Suppressor macrophage treated with lipopolysaccharide for 4 hours (primary cell): ENCODE data around the gene RAB17.

Experiments used
- DNase-seq: peaks from one replicate; pipeline ENCODE4 v3.0.0-alpha.2; 2020

The RAB17 gene

DNA sequence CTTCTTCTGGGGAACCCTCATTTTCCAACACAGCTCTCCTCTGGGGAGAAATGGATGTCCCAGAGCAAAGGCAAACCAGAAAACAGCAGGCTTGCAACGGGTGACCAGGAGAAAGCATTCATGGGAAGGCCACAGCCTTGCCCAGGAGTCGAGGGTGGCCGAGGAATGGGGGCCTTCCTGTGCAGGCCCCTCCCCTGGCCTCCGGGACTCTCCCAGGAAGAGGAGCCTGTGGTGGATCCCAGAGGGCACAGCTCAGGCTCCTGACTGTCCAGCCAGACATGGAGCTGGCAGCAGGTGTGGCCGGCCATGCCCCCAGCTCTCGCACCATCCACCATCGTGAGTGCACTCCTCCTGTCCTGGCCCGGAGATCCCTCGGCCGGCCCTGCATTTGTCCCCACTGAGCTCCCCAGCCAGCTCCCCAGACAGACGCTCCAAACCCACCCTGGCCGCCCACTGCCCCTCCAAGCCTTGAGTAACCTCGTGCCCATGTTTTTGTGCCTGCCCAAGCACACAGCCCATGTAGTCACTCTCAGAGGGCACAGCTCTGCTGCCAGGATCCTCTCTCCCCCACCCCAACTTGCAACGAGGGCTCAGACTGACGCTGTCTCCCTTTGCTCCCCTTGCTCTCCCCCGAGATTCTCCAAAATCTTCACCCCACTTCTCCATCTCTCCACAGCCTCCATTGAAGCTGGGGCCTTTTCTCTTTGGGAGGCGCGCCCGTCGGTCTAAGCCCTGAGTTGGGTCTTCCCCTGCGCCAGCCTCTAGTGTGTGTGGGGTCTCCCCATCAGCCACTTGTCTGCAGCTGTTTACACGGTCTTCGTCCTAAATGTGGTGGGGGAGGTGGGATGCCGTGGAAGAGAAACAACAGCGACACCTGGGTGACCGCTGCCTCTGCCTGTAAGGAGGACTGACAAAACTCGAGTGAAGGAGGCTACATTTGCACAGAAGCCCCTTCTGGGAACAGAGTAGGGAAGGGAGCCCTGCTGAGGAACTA is 14.4 kb downstream of the RAB17 start:
- DNase-seq, result no peak

GRCh38 chr2:237574894-237575868 is 15.4 kb downstream of the RAB17 start:
- no peak for DNase-seq

GRCh38 chr2:237574467-237574866 is 16.1 kb downstream of the RAB17 start:
- no peak for DNase-seq

GRCh38 chr2:237573721-237574415 is 16.7 kb downstream of the RAB17 start:
- DNase-seq, result no peak

- DNase-seq, result no peak
Measured at GRCh38 chr2:237572742-237573101, 17.8 kb downstream of the RAB17 start.

DNA sequence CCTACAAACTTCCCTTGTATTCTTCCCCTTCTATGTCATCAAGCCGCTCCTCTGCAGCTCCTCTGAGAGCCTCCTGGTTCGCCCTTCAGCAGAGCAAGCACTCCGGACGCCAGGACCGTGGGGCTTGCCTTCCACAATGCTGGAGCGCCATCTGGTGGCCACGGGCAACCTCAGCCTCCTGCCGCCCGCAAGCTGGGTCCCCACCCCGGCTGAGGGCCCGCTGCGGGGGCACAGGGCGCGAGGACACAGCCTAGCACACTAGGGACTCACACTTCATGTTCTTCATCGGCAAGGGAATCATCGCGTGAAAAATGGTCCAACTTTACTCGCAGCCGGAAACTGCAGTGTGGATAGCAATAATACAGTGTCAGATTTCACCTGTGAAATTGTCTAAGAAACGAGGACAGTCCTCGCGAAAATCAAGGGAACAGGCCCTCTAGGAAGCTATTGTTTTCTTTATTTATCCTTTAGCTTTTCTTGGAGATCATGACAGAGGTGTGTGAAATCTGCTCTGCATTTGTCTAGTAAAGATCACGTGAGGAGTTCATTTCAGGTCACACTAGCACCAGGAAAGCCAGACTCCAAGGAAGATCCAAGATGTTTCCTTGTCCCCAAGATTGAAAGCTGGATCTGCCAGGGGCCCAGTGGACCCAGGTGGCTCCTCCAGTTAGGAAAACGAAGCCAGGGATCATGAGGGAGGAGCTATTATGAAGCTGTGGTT is 18.4 kb downstream of the RAB17 start:
- peak; percentile 95 for DNase-seq

GRCh38 chr2:237571551-237571950 is 19.0 kb downstream of the RAB17 start:
- no peak for DNase-seq

- no peak for DNase-seq
Measured at GRCh38 chr2:237570776-237571335, 19.7 kb downstream of the RAB17 start.

- DNase-seq, result no peak
Measured at GRCh38 chr2:237569896-237570295, 20.6 kb downstream of the RAB17 start.

DNA sequence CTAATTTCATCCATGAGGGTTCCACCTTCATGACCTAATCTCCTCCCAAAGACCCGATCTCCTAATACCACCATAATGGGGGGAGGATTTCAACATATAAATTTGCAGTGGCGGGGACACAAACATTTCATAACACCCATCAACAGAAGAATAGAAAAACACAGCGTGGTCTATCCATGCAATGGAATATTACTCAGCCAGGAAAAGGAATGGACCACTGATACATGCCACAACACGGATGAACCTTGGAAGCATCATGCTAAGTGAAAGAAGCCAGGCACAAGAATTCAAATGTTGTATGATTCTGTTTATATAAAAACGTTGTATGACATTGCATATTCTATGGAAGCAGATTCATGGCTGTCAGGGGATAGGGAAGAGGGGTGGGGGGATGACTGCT is 21.5 kb downstream of the RAB17 start:
- DNase-seq, result no peak

DNA sequence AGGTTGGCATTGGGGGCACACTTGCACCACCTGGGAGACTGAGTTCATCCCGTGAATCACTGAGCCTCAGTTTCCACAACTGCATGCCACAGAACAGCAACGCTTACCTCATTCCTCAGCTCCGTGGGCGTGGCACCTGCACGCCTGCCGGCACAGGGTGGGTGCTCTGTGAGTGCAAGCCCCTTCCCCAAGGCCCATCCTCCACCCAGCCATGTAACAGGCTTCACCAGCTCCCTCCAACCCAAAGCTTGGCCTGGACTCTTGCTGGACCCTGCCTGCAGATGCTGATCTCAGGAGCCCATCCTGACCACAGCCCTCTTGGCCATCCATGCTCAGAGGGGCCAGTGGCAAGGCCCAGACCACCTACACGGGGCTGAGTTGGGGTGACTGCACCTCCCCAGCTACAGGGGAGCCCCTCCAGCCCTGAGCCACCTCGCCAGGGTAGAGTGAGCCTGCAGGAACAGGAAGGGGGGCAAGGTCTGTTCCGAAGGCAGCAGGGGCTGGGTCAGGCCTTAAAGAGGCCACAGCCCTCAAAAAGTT is 22.3 kb downstream of the RAB17 start:
- DNase-seq, result no peak

DNA sequence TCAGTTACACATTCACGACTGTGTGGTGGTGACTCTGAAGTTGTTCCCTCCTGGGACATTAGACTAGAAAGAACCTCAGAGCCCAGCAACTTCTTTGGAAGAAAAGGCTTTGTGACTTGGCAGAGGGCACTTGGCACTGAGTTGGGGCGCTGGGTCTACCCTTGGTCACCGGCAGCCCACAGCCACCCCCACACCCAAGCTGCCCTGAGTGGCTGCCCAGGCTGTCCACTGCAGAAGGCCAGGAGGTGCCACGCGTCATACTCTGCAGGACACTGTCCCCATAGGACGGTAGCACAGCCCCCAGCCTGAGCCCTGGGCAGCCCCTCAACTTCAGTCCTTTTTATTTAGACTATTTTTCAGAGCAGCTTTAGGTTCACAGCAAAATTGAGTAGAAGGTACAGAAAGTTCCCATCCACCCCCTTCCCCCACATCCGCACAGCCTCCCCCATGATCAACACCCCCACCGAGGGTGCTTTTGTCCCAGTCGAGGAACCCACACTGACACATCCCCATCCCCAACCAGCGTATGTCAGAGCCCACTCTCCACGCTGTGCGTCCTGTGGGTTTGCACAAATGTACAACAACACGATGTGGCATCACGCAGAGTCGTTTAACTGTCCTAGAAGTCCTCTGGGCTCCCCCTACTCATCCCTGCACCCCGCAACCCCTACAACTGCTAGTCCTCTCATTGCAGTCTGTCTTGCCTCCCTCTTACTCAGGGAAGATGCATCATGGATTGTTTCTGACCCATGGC is 23.1 kb downstream of the RAB17 start:
- no peak for DNase-seq

- DNase-seq, result no peak
Measured at GRCh38 chr2:237566401-237567235, 23.9 kb downstream of the RAB17 start, which contains the start of gene PRLH. Gene PRLH, plus strand, starts transcription at chr2:237566574. Its CDS starts 0 bp downstream, at chr2:237566574.

DNA sequence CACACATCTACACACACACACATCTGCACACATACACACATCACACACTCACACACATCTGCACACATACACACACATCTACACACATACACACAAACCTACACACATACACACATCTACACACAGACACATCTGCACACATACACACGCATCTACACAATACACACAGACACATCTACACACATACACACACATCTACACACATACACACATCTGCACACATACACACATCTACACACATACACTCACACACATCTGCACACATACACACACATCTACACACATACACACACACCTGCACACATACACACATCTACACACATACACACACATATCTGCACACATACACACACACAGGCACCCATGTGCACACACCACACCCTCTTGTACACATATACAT is 24.6 kb downstream of the RAB17 start:
- DNase-seq, result no peak

DNA sequence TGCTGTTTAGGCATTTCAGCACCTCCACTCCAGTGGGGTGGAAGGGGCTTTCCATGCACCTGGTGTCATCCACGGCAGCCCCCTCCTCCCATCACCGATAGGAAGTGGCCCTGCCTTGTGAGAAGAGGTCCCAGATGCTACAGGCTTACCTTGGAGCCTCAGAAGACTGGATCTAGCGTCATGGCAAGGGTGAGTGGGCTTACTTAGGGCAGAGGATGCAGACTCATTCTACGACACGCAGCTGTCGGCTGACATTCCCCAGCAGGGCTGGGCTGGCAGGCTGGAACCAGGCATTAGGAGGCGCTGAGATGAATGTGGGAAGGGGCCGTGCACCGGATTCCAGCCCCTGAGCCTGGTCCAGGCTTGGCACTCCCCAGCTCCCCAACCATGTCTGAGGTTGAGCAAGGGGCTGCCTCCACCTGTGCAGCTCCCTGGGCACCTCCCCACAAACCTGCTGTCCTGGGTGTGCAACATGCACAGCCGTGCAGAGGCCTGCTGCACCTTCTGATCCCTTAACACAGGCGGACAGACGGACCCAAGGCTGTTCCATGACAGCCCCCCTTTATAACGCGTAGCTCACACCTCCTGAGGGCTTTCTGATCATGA is 25.9 kb downstream of the RAB17 start:
- DNase-seq, result no peak

- no peak for DNase-seq
Measured at GRCh38 chr2:237563816-237564215, 26.7 kb downstream of the RAB17 start.

DNA sequence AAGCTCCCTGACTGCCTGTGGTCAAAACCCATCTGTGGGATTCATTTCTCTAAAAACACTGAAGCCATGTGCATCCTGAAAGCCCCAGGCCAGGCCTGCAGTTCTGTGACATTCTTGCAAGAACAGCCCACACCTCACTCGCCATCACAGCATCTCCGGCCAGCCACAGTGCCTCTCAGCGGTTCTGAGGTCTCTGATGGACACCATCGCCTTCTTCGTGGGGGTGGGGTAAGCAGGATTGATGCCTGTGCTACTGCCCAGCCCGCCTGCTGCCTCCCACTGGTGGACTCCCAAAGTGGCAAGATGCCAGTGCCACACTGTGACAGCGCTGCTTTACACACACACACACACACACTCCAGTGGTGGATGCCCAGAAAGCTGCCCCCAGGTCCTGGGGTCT is 29.3 kb downstream of the RAB17 start:
- no peak for DNase-seq

- DNase-seq, result no peak
Measured at GRCh38 chr2:237558961-237559641, 31.4 kb downstream of the RAB17 start.

- DNase-seq, result no peak
Measured at GRCh38 chr2:237557633-237558015, 32.9 kb downstream of the RAB17 start.
